Neural cell (in vitro differentiated cells): ENCODE data around the gene WFDC10A. TPM values are rescaled to one million over a fixed set of nuclear protein-coding genes. Genes with fewer than 3 reads are reported as not detected.

Experiments
- H2AFZ ChIP-seq: fragments of 200-600, 300-800 bp; sonication (generic), shearing (Covaris generic); 2 replicates; pipeline ENCODE4 v1.6.0; 2014; ENCODE audit warnings: low read depth, mild to moderate bottlenecking, antibody characterized with exemption, low read length, moderate library complexity
- H3F3A ChIP-seq: fragments of 200-600 bp; shearing (Covaris generic); 2 replicates; pipeline ENCODE4 v1.6.1; 2016; ENCODE audit warnings: mild to moderate bottlenecking, moderate library complexity, mixed read lengths, antibody characterized with exemption, low read length; ENCODE audit not compliant: insufficient read depth, poor library complexity, severe bottlenecking
- H3K27ac ChIP-seq: fragments of 200-600, 300-800 bp; sonication (generic), shearing (Covaris generic); 2 replicates; pipeline ENCODE4 v1.5.1; 2014; ENCODE audit warnings: mild to moderate bottlenecking, low read length, moderate library complexity
- H3K27me3 ChIP-seq: fragments of 300-800, 200-600 bp; sonication (generic), shearing (Covaris generic); 2 replicates; pipeline ENCODE4 v1.6.0; 2014; ENCODE audit warnings: mild to moderate bottlenecking, low read depth, low read length, moderate library complexity; ENCODE audit not compliant: insufficient read depth
- H3K36me3 ChIP-seq: fragments of 300-800, 200-600 bp; sonication (generic), shearing (Covaris generic); 2 replicates; pipeline ENCODE4 v1.5.1; 2014; ENCODE audit warnings: mild to moderate bottlenecking, antibody characterized with exemption, low read length, moderate library complexity; ENCODE audit not compliant: insufficient read depth
- H3K4me2 ChIP-seq: fragments of 300-800, 200-600 bp; sonication (generic), shearing (Covaris generic); 2 replicates; pipeline ENCODE4 v1.6.0; 2014; ENCODE audit warnings: mild to moderate bottlenecking, low read length
- H3K4me3 ChIP-seq: fragments of 300-800, 200-600 bp; sonication (generic), shearing (Covaris generic); 2 replicates; pipeline ENCODE4 v1.5.1; 2014; ENCODE audit warnings: mild to moderate bottlenecking, low read length, moderate library complexity
- H3K79me2 ChIP-seq: fragments of 200-600 bp; shearing (Covaris generic); replicated peaks from 2 replicates; pipeline ENCODE4 v1.6.0; 2014; ENCODE audit warnings: mild to moderate bottlenecking, low read length, moderate library complexity; ENCODE audit not compliant: insufficient read depth
- H3K9ac ChIP-seq: fragments of 300-800, 200-600 bp; sonication (generic), shearing (Covaris generic); 2 replicates; pipeline ENCODE4 v1.6.1; 2016; ENCODE audit warnings: mild to moderate bottlenecking, low read length, mixed read lengths
- H3K9me2 ChIP-seq: fragments of 200-600 bp; shearing (Covaris generic); 2 replicates; pipeline ENCODE4 v1.6.1; 2016; ENCODE audit warnings: mild to moderate bottlenecking, low read length, mixed read lengths; ENCODE audit not compliant: insufficient read depth
- H3K9me3 ChIP-seq: fragments of 200-600, 300-800 bp; sonication (generic), shearing (Covaris generic); 2 replicates; pipeline ENCODE4 v1.6.1; 2016; ENCODE audit warnings: mild to moderate bottlenecking, mixed run types, low read length, moderate library complexity, mixed read lengths
- H4K20me1 ChIP-seq: fragments of 200-600 bp; shearing (Covaris generic); 2 replicates; pipeline ENCODE4 v1.6.1; 2016; ENCODE audit warnings: mild to moderate bottlenecking, mixed run types; ENCODE audit not compliant: insufficient read depth
- EP300 ChIP-seq: fragments of 450-650 bp; conservative IDR thresholded peaks from 2 replicates; pipeline ENCODE4 v1.6.1; 2014; ENCODE audit warnings: antibody characterized with exemption, mild to moderate bottlenecking, moderate library complexity; ENCODE audit not compliant: poor library complexity, severe bottlenecking
- EZH2 ChIP-seq: fragments of 200-600, 300-800 bp; shearing (Covaris generic), sonication (generic); IDR thresholded peaks from 2 replicates; pipeline ENCODE4 v1.6.1; 2014; ENCODE audit warnings: antibody characterized with exemption, low read length, borderline replicate concordance, mild to moderate bottlenecking; ENCODE audit not compliant: insufficient read depth, poor library complexity, severe bottlenecking
- MXI1 ChIP-seq: fragments of 450-650 bp; conservative IDR thresholded peaks from 2 replicates; pipeline ENCODE4 v1.6.1; 2014; ENCODE audit warnings: antibody characterized with exemption, mild to moderate bottlenecking; ENCODE audit not compliant: poor library complexity, severe bottlenecking
- POLR2AphosphoS5 ChIP-seq: IDR thresholded peaks from 2 replicates; pipeline ENCODE4 v1.6.1; 2012
- RAD21 ChIP-seq: fragments of 450-650 bp; conservative IDR thresholded peaks from 2 replicates; pipeline ENCODE4 v1.6.1; 2014; ENCODE audit warnings: antibody characterized with exemption, mild to moderate bottlenecking, moderate library complexity
- SMC3 ChIP-seq: fragments of 450-650 bp; conservative IDR thresholded peaks from 2 replicates; pipeline ENCODE4 v1.6.1; 2014; ENCODE audit warnings: antibody characterized with exemption, mild to moderate bottlenecking, moderate library complexity; ENCODE audit not compliant: poor library complexity
- TAF1 ChIP-seq: IDR thresholded peaks from 2 replicates; pipeline ENCODE4 v1.6.1; 2012; ENCODE audit warnings: low read depth
- polyA plus RNA-seq: library from polyadenylated mRNA; depleted of rRNA; stranded (reverse); fragments of >200 nt; gene quantifications from 2 replicates; pipeline ENCODE4 v1.2.3, GENCODE V29; 2014
- TF ChIP-seq, protein P1 (sequence below): IDR thresholded peaks from 2 replicates; pipeline ENCODE4 v1.6.1; 2012; ENCODE audit warnings: borderline replicate concordance
- TF ChIP-seq, protein P2 (sequence below): fragments of 450-650 bp; IDR thresholded peaks from 2 replicates; pipeline ENCODE4 v1.5.1; 2014; ENCODE audit warnings: antibody characterized with exemption, mild to moderate bottlenecking, moderate library complexity; ENCODE audit not compliant: poor library complexity, severe bottlenecking

WFDC10A gene
- polyA plus RNA-seq, 1 donor from 2014 or later: not detected

DNA sequence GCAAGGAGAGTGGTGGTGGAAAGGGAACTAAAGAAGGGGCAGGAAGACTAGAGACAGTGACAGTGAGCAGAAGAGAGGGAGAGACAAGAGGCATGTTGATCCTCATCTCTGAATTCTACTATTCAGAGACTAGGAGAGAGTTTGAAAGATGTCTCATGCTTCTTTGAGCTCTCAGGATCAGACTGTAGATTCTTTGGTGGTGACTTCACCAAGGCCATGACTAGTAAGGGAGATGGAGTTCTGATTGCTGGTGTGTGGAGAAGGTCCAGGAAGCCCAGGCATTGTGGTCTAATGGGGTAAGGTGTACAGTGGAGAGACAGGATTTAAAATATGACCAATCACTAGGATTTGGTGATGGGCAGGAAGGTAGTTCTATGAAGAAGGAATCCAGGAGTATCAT lies 832 bp downstream of the WFDC10A start:
- Histone ChIP-seq H3K4me2 (no peak overlapping the region), H3K79me2 (no peaks in the 10 kb centered on the region), H3F3A (no peaks in the 10 kb centered on the region), H3K9me2 (no peaks in the 10 kb centered on the region), H3K27ac (no peak overlapping the region), H3K9me3 (no peaks in the 10 kb centered on the region), H3K27me3 (no peaks in the 10 kb centered on the region), H4K20me1 (no peaks in the 10 kb centered on the region), H3K9ac (no peak overlapping the region), H3K36me3 (no peaks in the 10 kb centered on the region), H3K4me3 (no peak overlapping the region), H2AFZ (no peak overlapping the region)
- no peak for TF ChIP-seq MXI1
- no peak for TF ChIP-seq EP300
- TF ChIP-seq EZH2: no peak
- TF ChIP-seq, protein P1, sequence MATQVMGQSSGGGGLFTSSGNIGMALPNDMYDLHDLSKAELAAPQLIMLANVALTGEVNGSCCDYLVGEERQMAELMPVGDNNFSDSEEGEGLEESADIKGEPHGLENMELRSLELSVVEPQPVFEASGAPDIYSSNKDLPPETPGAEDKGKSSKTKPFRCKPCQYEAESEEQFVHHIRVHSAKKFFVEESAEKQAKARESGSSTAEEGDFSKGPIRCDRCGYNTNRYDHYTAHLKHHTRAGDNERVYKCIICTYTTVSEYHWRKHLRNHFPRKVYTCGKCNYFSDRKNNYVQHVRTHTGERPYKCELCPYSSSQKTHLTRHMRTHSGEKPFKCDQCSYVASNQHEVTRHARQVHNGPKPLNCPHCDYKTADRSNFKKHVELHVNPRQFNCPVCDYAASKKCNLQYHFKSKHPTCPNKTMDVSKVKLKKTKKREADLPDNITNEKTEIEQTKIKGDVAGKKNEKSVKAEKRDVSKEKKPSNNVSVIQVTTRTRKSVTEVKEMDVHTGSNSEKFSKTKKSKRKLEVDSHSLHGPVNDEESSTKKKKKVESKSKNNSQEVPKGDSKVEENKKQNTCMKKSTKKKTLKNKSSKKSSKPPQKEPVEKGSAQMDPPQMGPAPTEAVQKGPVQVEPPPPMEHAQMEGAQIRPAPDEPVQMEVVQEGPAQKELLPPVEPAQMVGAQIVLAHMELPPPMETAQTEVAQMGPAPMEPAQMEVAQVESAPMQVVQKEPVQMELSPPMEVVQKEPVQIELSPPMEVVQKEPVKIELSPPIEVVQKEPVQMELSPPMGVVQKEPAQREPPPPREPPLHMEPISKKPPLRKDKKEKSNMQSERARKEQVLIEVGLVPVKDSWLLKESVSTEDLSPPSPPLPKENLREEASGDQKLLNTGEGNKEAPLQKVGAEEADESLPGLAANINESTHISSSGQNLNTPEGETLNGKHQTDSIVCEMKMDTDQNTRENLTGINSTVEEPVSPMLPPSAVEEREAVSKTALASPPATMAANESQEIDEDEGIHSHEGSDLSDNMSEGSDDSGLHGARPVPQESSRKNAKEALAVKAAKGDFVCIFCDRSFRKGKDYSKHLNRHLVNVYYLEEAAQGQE: no peak
- no peak for TF ChIP-seq RAD21
- TF ChIP-seq POLR2AphosphoS5: no peak

DNA sequence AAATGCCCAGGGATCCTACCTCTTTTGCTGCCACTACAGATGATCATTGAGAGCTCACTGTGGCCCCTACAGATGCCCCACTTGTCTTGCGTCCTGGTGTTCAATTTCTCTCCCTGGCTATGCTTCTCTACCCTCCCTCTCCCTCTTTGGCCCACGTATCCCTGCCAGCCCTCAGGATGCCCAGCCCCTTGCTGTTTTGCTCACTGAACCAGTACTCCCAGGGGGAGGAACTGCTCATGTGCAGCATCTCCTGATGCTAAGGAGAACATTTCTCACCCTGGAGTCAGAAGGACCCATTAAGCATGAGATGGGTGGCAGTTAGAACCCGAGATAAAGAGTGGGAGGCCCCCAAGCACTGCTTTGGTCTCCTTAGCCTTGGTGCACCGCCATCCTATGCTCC lies 1.6 kb downstream of the WFDC10A start, which contains the start of gene WFDC9:
TSS of gene WFDC9 (minus strand) at position 101 of the 400 bp plus-strand sequence. CDS start 21,103 bp downstream, outside the sequence.
- no peaks in the 10 kb centered on the region for H3K79me2 ChIP-seq
- H3K4me3 ChIP-seq: no peak within 1 kb of the TSS
- no peaks in the 10 kb centered on the region for H3F3A ChIP-seq
- H2AFZ ChIP-seq: no peak within 1 kb of the TSS
- no peaks in the 10 kb centered on the region for H3K36me3 ChIP-seq
- no peak within 1 kb of the TSS for H3K9ac ChIP-seq
- no peak within 1 kb of the TSS for H3K4me2 ChIP-seq
- no peaks in the 10 kb centered on the region for H3K9me3 ChIP-seq
- no peak for TF ChIP-seq POLR2AphosphoS5
- no peak for TF ChIP-seq MXI1
- no peak for TF ChIP-seq EZH2
- no peak for TF ChIP-seq EP300
- TF ChIP-seq RAD21: no peak
- TF ChIP-seq, protein P2, sequence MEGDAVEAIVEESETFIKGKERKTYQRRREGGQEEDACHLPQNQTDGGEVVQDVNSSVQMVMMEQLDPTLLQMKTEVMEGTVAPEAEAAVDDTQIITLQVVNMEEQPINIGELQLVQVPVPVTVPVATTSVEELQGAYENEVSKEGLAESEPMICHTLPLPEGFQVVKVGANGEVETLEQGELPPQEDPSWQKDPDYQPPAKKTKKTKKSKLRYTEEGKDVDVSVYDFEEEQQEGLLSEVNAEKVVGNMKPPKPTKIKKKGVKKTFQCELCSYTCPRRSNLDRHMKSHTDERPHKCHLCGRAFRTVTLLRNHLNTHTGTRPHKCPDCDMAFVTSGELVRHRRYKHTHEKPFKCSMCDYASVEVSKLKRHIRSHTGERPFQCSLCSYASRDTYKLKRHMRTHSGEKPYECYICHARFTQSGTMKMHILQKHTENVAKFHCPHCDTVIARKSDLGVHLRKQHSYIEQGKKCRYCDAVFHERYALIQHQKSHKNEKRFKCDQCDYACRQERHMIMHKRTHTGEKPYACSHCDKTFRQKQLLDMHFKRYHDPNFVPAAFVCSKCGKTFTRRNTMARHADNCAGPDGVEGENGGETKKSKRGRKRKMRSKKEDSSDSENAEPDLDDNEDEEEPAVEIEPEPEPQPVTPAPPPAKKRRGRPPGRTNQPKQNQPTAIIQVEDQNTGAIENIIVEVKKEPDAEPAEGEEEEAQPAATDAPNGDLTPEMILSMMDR: no peak
- TF ChIP-seq, protein P1: no peak
- no peak for TF ChIP-seq TAF1
- no peak for TF ChIP-seq SMC3
- no peaks in the 10 kb centered on the region for H4K20me1 ChIP-seq
- no peak within 1 kb of the TSS for H3K27ac ChIP-seq
- H3K27me3 ChIP-seq: no peaks in the 10 kb centered on the region
- no peaks in the 10 kb centered on the region for H3K9me2 ChIP-seq
